K562 (cell line): ENCODE measurements around the gene IGSF23. TPM values are rescaled to one million over a fixed set of nuclear protein-coding genes. Genes with fewer than 3 reads are reported as not detected.

ENCODE experiments used
- BCOR ChIP-seq: fragments of 450-650 bp; IDR thresholded peaks from 2 replicates; pipeline ENCODE4 v1.6.1; 2016
- CEBPB ChIP-seq: fragments of 450-650 bp; IDR thresholded peaks from 2 replicates; pipeline ENCODE4 v1.6.1; 2016; ENCODE audit warnings: missing genetic modification characterization, missing compliant biosample characterization
- CTCFL ChIP-seq: IDR thresholded peaks from 2 replicates; pipeline ENCODE4 v1.6.1; 2011; ENCODE audit warnings: borderline replicate concordance, low read depth, mild to moderate bottlenecking, moderate library complexity, low read length; ENCODE audit not compliant: insufficient read depth, poor library complexity, severe bottlenecking
- DMBX1 ChIP-seq: fragments of 250-450 bp; sonication (Bioruptor Pico); IDR thresholded peaks from 2 replicates; pipeline ENCODE4 v1.8.0; 2022; ENCODE audit warnings: inconsistent platforms, mild to moderate bottlenecking, moderate library complexity, borderline replicate concordance
- ELF4 ChIP-seq: fragments of 450-650 bp; formaldehyde crosslinking; IDR thresholded peaks from 2 replicates; pipeline ENCODE4 v1.4.0; 2022; ENCODE audit warnings: missing genetic modification characterization
- ETV6 ChIP-seq, 3 experiments: fragments of 150-350 bp in 1 of 3; sonication (generic) in 1 of 3; formaldehyde crosslinking in 1 of 3; IDR thresholded peaks; 2 replicates each; pipeline versions ENCODE4 v1.6.1 to v1.8.0; 2014 to 2022; ENCODE audit warnings: borderline replicate concordance in 2 of 3, low read depth in 2 of 3, antibody characterized with exemption in 1 of 3, low read length in 1 of 3, mild to moderate bottlenecking in 1 of 3, missing genetic modification reagents in 1 of 3
- JUND ChIP-seq, 2 experiments: IDR thresholded peaks; 2 replicates in 1 of 2; 3 replicates in 1 of 2; pipeline ENCODE4 v1.6.1; 2011; ENCODE audit warnings: borderline replicate concordance in 2 of 2, low read depth in 2 of 2, low read length in 2 of 2, improper control_type of control experiment in 1 of 2, missing biosample characterization in 1 of 2, missing genetic modification characterization in 1 of 2, missing genetic modification reagents in 1 of 2
- LARP7 ChIP-seq: fragments of 450-650 bp; IDR thresholded peaks from 2 replicates; pipeline ENCODE4 v1.6.1; 2016
- NCOA1 ChIP-seq: fragments of 450-650 bp; IDR thresholded peaks from 2 replicates; pipeline ENCODE4 v1.6.1; 2016; ENCODE audit warnings: low read depth
- SMARCA5 ChIP-seq: fragments of 450-650 bp; IDR thresholded peaks from 2 replicates; pipeline ENCODE4 v1.6.1; 2016
- SMARCE1 ChIP-seq: fragments of 450-650 bp; IDR thresholded peaks from 2 replicates; pipeline ENCODE4 v1.7.1; 2016; ENCODE audit warnings: mild to moderate bottlenecking
- SMC3 ChIP-seq: conservative IDR thresholded peaks from 2 replicates; pipeline ENCODE4 v1.6.1; 2011; ENCODE audit warnings: low read depth, low read length, improper control_type of control experiment; ENCODE audit not compliant: insufficient read depth
- TOE1 ChIP-seq, 2 experiments: fragments of 450-650 bp in 1 of 2; sonication (generic) in 1 of 2; formaldehyde crosslinking in 1 of 2; IDR thresholded peaks; 2 replicates each; pipeline versions ENCODE4 v1.7.1 to v1.8.0; 2016 to 2022; ENCODE audit warnings: borderline replicate concordance in 2 of 2, mild to moderate bottlenecking in 2 of 2, antibody characterized with exemption in 1 of 2, inconsistent platforms in 1 of 2, low read depth in 1 of 2, missing genetic modification reagents in 1 of 2, moderate library complexity in 1 of 2
- ZEB2 ChIP-seq: fragments of 450-650 bp; IDR thresholded peaks from 2 replicates; pipeline ENCODE4 v1.6.1; 2016
- ZNF518B ChIP-seq: fragments of 250-450 bp; sonication (Bioruptor Pico); IDR thresholded peaks from 2 replicates; pipeline ENCODE4 v1.5.0; 2021; ENCODE audit warnings: mild to moderate bottlenecking, moderate library complexity
- polyA plus RNA-seq, 8 experiments: library from polyadenylated mRNA; depleted of rRNA in 4 of 8; stranded (reverse) in 5 of 8; unstranded in 3 of 8; fragments of >200 nt; fragmentation: Nextera tagmentation in 2 of 8; fragmentation: Illumina TruSeq in 1 of 8; extraction: Ambion mirVana in 2 of 8; extraction: Trizol in 1 of 8; gene quantifications; 2 replicates each; pipeline versions ENCODE4 v1.2.1 to v1.2.3, GENCODE V29; 2011 to 2014; ENCODE audit warnings: inconsistent platforms in 1 of 8, missing spikeins in 1 of 8
- total RNA-seq, 7 experiments: library from RNA; depleted of rRNA in 6 of 7; stranded (reverse); fragments of >200 nt in 6 of 7; fragmentation: Illumina TruSeq in 2 of 7; extraction: Trizol in 2 of 7; gene quantifications; 2 replicates each; pipeline versions ENCODE4 v1.2.1 to v1.2.3, GENCODE V29; 2011 to 2021; ENCODE audit warnings: low replicate concordance in 1 of 7
- TF ChIP-seq, protein P1 (sequence below): fragments of 450-650 bp; conservative IDR thresholded peaks from 2 replicates; pipeline ENCODE4 v1.6.1; 2016; ENCODE audit warnings: missing genetic modification characterization, low read depth, mild to moderate bottlenecking, control low read depth, missing compliant biosample characterization
- TF ChIP-seq, protein P2 (sequence below): fragments of 450-650 bp; IDR thresholded peaks from 2 replicates; pipeline ENCODE4 v1.6.1; 2016; ENCODE audit warnings: missing biosample characterization, missing genetic modification characterization

The IGSF23 gene
- total and polyA plus RNA-seq, 9 of the 15 experiments (the other 6 are each of a cell fraction or from before 2014, with no cell fraction given), result not detected

GRCh38 chr19:44582581-44583265 lies 30.6 kb upstream of the IGSF23 start (continued):
- TF ChIP-seq ZNF518B (CRISPR knock-in tag) (no peak), ETV6 (IDR thresholded peaks at IDR 0.05; ENCODE audit: borderline replicate concordance in 1 of 2, low read depth in 2 of 2, low read length in 1 of 2) (peak in 1 of 2 experiments; percentile 42; a peak in 1 of 4 replicates), ETV6 (CRISPR knock-in tag; IDR thresholded peaks at IDR 0.05; ENCODE audit: borderline replicate concordance) (no peak), CTCFL (peak; percentile 80), ZEB2 (0 out of 2 replicates have a peak, but pooled peaks have one; percentile 37), NCOA1 (peak; percentile 66), BCOR (0 out of 2 replicates have a peak, but pooled peaks have one; percentile 48), ELF4 (peak; percentile 85), TOE1 (IDR thresholded peaks at IDR 0.05; ENCODE audit: borderline replicate concordance) (peak; percentile 31), TOE1 (CRISPR knock-in tag; IDR thresholded peaks at IDR 0.05; ENCODE audit: borderline replicate concordance, low read depth) (no peak), SMARCE1 (0 out of 2 replicates have a peak, but pooled peaks have one; percentile 49), SMC3 (peak; percentile 38; the same call in 1 of the 2 replicates), DMBX1 (CRISPR knock-in tag) (no peak), LARP7 (peak; percentile 98), SMARCA5 (peak; percentile 25; the same call in 1 of the 2 replicates), CEBPB (tag) (no peak), JUND (IDR thresholded peaks at IDR 0.05; ENCODE audit: borderline replicate concordance, low read depth, low read length) (peak; percentile 14; the same call in 1 of the 2 replicates), JUND (tag; IDR thresholded peaks at IDR 0.05; ENCODE audit: borderline replicate concordance, low read depth, low read length) (no peak; the same call in 2 of the 3 replicates)
- TF ChIP-seq, protein P1, sequence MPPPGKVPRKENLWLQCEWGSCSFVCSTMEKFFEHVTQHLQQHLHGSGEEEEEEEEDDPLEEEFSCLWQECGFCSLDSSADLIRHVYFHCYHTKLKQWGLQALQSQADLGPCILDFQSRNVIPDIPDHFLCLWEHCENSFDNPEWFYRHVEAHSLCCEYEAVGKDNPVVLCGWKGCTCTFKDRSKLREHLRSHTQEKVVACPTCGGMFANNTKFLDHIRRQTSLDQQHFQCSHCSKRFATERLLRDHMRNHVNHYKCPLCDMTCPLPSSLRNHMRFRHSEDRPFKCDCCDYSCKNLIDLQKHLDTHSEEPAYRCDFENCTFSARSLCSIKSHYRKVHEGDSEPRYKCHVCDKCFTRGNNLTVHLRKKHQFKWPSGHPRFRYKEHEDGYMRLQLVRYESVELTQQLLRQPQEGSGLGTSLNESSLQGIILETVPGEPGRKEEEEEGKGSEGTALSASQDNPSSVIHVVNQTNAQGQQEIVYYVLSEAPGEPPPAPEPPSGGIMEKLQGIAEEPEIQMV (tag), result peak; percentile 77
- TF ChIP-seq, protein P2, sequence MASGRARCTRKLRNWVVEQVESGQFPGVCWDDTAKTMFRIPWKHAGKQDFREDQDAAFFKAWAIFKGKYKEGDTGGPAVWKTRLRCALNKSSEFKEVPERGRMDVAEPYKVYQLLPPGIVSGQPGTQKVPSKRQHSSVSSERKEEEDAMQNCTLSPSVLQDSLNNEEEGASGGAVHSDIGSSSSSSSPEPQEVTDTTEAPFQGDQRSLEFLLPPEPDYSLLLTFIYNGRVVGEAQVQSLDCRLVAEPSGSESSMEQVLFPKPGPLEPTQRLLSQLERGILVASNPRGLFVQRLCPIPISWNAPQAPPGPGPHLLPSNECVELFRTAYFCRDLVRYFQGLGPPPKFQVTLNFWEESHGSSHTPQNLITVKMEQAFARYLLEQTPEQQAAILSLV, result no peak
